Esophagus muscularis mucosa (tissue), 4 donors: ENCODE measurements around the gene SYNGAP1. TPM values are rescaled to one million over a fixed set of nuclear protein-coding genes. Genes with fewer than 3 reads are reported as not detected.

Source experiments
- DNase-seq: peaks from one replicate; pipeline ENCODE4 v3.0.0-alpha.2; 2017; ENCODE audit errors: extremely low spot score
- H3K27ac ChIP-seq, 4 donors: fragments of 200-600 bp; sonication (generic); replicated peaks in 1 of 4; 1 replicate in 3 of 4; 2 replicates in 1 of 4; pipeline ENCODE4 v1.5.1; 2016 to 2019; ENCODE audit warnings: mild to moderate bottlenecking in 1 of 4
- H3K27me3 ChIP-seq, 4 donors: fragments of 200-600 bp; sonication (generic); one replicate each; pipeline versions ENCODE4 v1.5.1 to v1.6.0; 2016 to 2019
- H3K36me3 ChIP-seq, 4 donors: fragments of 200-600 bp; sonication (generic); one replicate each; pipeline ENCODE4 v1.5.1; 2016 to 2019
- H3K4me1 ChIP-seq, 4 donors: fragments of 200-600 bp; sonication (generic); one replicate each; pipeline ENCODE4 v1.5.1; 2016 to 2019
- H3K4me3 ChIP-seq, 4 donors: fragments of 200-600 bp; sonication (generic); 1 replicate in 2 of 4; 2 replicates in 2 of 4; pipeline ENCODE4 v1.5.1; 2016 to 2019; ENCODE audit warnings: mild to moderate bottlenecking in 4 of 4, moderate library complexity in 1 of 4
- H3K9me3 ChIP-seq, 4 donors: fragments of 200-600 bp; sonication (generic); 1 replicate in 3 of 4; 2 replicates in 1 of 4; pipeline ENCODE4 v1.5.1; 2016 to 2019
- CTCF ChIP-seq, 3 experiments: fragments of 200-600 bp in 2 of 3; fragments of 450-650 bp in 1 of 3; sonication (generic) in 2 of 3; IDR thresholded peaks; one replicate each; pipeline ENCODE4 v1.5.1; 2017 to 2019; ENCODE audit warnings: antibody characterized with exemption in 3 of 3, mild to moderate bottlenecking in 2 of 3, moderate library complexity in 1 of 3
- EP300 ChIP-seq: sonication (generic); formaldehyde crosslinking; IDR thresholded peaks from one replicate; pipeline ENCODE4 v1.6.1; 2017; ENCODE audit warnings: antibody characterized with exemption
- POLR2A ChIP-seq: fragments of 450-650 bp; IDR thresholded peaks from one replicate; pipeline ENCODE4 v1.6.1; 2017; ENCODE audit warnings: antibody characterized with exemption, moderate library complexity, mild to moderate bottlenecking, low read depth
- POLR2AphosphoS5 ChIP-seq, 2 donors: sonication (generic); formaldehyde crosslinking; IDR thresholded peaks; one replicate each; pipeline ENCODE4 v1.6.1; 2017; ENCODE audit warnings: antibody characterized with exemption in 2 of 2
- WGBS: methylation state at CpG from one replicate; pipeline ENCODE4 v1.1.5; 2018; 5-methylcytosine and 5-hydroxymethylcytosine counted together
- intact Hi-C: fragments of 100-400 bp; cut with DNase I; formaldehyde crosslinking; loops from one replicate; pipeline ENCODE4 v1.15.1; 2023
- total RNA-seq, 4 donors: library from RNA; depleted of rRNA; stranded (reverse); fragments of >200 nt; gene quantifications; one replicate each; pipeline versions ENCODE4 v1.1.0 to v1.2.1, GENCODE V29; 2016

The SYNGAP1 gene
- total RNA-seq, 4 donors from 2014 or later, result 8.0 to 17.6 (median 13.2) TPM

- H3K27me3 ChIP-seq, result no peaks in the 10 kb centered on the region
- H3K4me1 ChIP-seq, result peaks cover 29 to 76% (median 72%) of the 10 kb centered on the region in 4 donors
- no peaks in the 10 kb centered on the region for H3K9me3 ChIP-seq
- no peak for DNase-seq
- H3K27ac ChIP-seq, result peak overlapping the region in 3 of 4 donors; percentile 19 to 100 (median 25)
- H3K36me3 ChIP-seq, result peaks cover 24 to 47% (median 46%) of the 10 kb centered on the region in 4 donors
- TF ChIP-seq POLR2A (no peak), CTCF (IDR thresholded peaks at IDR 0.05) (no peak)
- 76% methylated on average over 14 of the region's 14 CpGs for WGBS
- H3K4me3 ChIP-seq, result no peak overlapping the region
- intact Hi-C loops, result no loop called here
Measured at GRCh38 chr6:33413241-33414120, 6.4 kb upstream of the SYNGAP1 start.

GRCh38 chr6:33414592-33415271 is 5.1 kb upstream of the SYNGAP1 start:
- 76% methylated on average over 9 of the region's 12 CpGs for WGBS
- Histone ChIP-seq H3K4me1 (peaks cover 42 to 83% (median 80%) of the 10 kb centered on the region in 4 donors), H3K36me3 (peaks cover 24 to 47% (median 46%) of the 10 kb centered on the region in 4 donors), H3K27ac (peak overlapping the region in 3 of 4 donors; percentile 19 to 100 (median 38)), H3K27me3 (no peaks in the 10 kb centered on the region), H3K9me3 (no peaks in the 10 kb centered on the region), H3K4me3 (no peak overlapping the region)
- intact Hi-C loops, result no loop called here
- no peak for TF ChIP-seq CTCF (IDR thresholded peaks at IDR 0.05)
- no peak for TF ChIP-seq EP300
- TF ChIP-seq POLR2AphosphoS5 (IDR thresholded peaks at IDR 0.05), result no peak
- no peak for TF ChIP-seq POLR2A
- DNase-seq, result no peak

GRCh38 chr6:33415831-33416230 is 4.0 kb upstream of the SYNGAP1 start:
- TF ChIP-seq POLR2AphosphoS5 (IDR thresholded peaks at IDR 0.05) (no peak), CTCF (IDR thresholded peaks at IDR 0.05) (no peak), POLR2A (no peak), EP300 (no peak)
- H3K4me1 ChIP-seq, result peaks cover 43 to 89% (median 87%) of the 10 kb centered on the region in 4 donors
- H3K27me3 ChIP-seq, result no peaks in the 10 kb centered on the region
- no peaks in the 10 kb centered on the region for H3K9me3 ChIP-seq
- WGBS, result 68% methylated on average over 9 of the region's 9 CpGs
- peak overlapping the region; percentile 16 to 96 (median 96) for H3K27ac ChIP-seq
- no peak for DNase-seq
- peaks cover 24 to 47% (median 46%) of the 10 kb centered on the region in 4 donors for H3K36me3 ChIP-seq
- intact Hi-C loops, result no loop called here
- no peak overlapping the region for H3K4me3 ChIP-seq

GRCh38 chr6:33416386-33417127 is 3.3 kb upstream of the SYNGAP1 start:
- DNase-seq, result no peak
- Histone ChIP-seq H3K36me3 (peaks cover 24 to 47% (median 46%) of the 10 kb centered on the region in 4 donors), H3K27ac (peak overlapping the region; percentile 89 to 96 (median 96)), H3K4me1 (peaks cover 41 to 92% (median 88%) of the 10 kb centered on the region in 4 donors), H3K27me3 (no peaks in the 10 kb centered on the region), H3K4me3 (peak overlapping the region; percentile 65 to 80 (median 74)), H3K9me3 (no peaks in the 10 kb centered on the region)
- TF ChIP-seq POLR2A (no peak), EP300 (no peak), POLR2AphosphoS5 (IDR thresholded peaks at IDR 0.05) (no peak), CTCF (IDR thresholded peaks at IDR 0.05) (no peak)
- WGBS, result 51% methylated on average over 12 of the region's 12 CpGs
- intact Hi-C loops, result no loop called here
